ENCODE results near the gene FSHR.

DNA sequence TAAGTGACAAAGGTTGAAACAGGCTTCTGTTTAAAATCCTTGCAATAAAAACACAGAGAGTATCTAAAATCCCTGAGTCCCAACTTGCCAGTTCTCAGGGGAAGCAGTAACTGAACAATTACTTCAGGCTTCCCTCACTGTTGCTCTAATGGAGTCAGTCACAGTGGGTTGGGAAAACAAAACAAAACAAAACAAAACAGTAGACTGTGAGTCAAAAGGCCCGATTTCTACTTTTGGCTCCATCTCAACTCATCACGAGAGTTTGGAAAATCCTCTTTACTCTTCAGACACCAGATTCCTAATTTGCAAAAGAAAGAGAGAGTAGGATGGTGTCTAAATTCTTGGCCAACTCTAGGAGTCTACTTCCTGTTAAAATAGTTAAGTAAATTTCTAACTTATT lies 1.1 kb downstream of the FSHR start:
- TF ChIP-seq, protein P1, sequence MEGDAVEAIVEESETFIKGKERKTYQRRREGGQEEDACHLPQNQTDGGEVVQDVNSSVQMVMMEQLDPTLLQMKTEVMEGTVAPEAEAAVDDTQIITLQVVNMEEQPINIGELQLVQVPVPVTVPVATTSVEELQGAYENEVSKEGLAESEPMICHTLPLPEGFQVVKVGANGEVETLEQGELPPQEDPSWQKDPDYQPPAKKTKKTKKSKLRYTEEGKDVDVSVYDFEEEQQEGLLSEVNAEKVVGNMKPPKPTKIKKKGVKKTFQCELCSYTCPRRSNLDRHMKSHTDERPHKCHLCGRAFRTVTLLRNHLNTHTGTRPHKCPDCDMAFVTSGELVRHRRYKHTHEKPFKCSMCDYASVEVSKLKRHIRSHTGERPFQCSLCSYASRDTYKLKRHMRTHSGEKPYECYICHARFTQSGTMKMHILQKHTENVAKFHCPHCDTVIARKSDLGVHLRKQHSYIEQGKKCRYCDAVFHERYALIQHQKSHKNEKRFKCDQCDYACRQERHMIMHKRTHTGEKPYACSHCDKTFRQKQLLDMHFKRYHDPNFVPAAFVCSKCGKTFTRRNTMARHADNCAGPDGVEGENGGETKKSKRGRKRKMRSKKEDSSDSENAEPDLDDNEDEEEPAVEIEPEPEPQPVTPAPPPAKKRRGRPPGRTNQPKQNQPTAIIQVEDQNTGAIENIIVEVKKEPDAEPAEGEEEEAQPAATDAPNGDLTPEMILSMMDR (conservative IDR thresholded peaks at IDR 0.05), result no peak
- no peak for TF ChIP-seq ZFX (IDR thresholded peaks at IDR 0.05)
